Mesendoderm (in vitro differentiated cells): ENCODE results near the gene PLA2G6. TPM values are rescaled to one million over a fixed set of nuclear protein-coding genes. Genes with fewer than 3 reads are reported as not detected.
A peak's percentile ranks its signal among the peaks of the same experiment; 100 is the strongest.

ENCODE experiments used
- DNase-seq: peaks from one replicate; pipeline ENCODE4 v3.0.0; 2013
- H2AK5ac ChIP-seq: 2 replicates; pipeline ENCODE4 v1.6.1; 2013; ENCODE audit warnings: low read length, inconsistent platforms
- H2BK120ac ChIP-seq: 2 replicates; pipeline ENCODE4 v1.6.1; 2013; ENCODE audit warnings: low read depth, mild to moderate bottlenecking, low read length, moderate library complexity, mixed read lengths
- H2BK15ac ChIP-seq: replicated peaks from 2 replicates; pipeline ENCODE4 v1.6.1; 2013; ENCODE audit warnings: low read depth, mild to moderate bottlenecking, moderate library complexity
- H2BK5ac ChIP-seq: 2 replicates; pipeline ENCODE4 v1.6.1; 2013; ENCODE audit warnings: low read length, inconsistent platforms
- H3K18ac ChIP-seq: 2 replicates; pipeline ENCODE4 v1.6.1; 2013; ENCODE audit warnings: mild to moderate bottlenecking, low read length, mixed read lengths
- H3K23ac ChIP-seq: one replicate; pipeline ENCODE4 v1.6.1; 2013; ENCODE audit warnings: low read length
- H3K27ac ChIP-seq: 2 replicates; pipeline ENCODE4 v1.5.1; 2013; ENCODE audit warnings: low read depth, mild to moderate bottlenecking, inconsistent platforms, low read length, moderate library complexity
- H3K27me3 ChIP-seq: 2 replicates; pipeline ENCODE4 v1.6.1; 2013; ENCODE audit warnings: low read length, control low read depth, mild to moderate bottlenecking, inconsistent platforms; ENCODE audit not compliant: insufficient read depth, poor library complexity
- H3K36me3 ChIP-seq: 2 replicates; pipeline ENCODE4 v1.6.1; 2013; ENCODE audit warnings: low read length, inconsistent platforms; ENCODE audit not compliant: control insufficient read depth, insufficient read depth
- H3K4ac ChIP-seq: one replicate; pipeline ENCODE4 v1.6.1; 2013; ENCODE audit warnings: low read depth, mild to moderate bottlenecking, low read length, moderate library complexity
- H3K4me1 ChIP-seq: 2 replicates; pipeline ENCODE4 v1.6.1; 2013; ENCODE audit warnings: low read depth, low read length, inconsistent platforms; ENCODE audit not compliant: control insufficient read depth
- H3K4me2 ChIP-seq: 2 replicates; pipeline ENCODE4 v1.6.1; 2013; ENCODE audit warnings: low read length
- H3K4me3 ChIP-seq: 2 replicates; pipeline ENCODE4 v1.5.1; 2013; ENCODE audit warnings: mild to moderate bottlenecking, low read length
- H3K56ac ChIP-seq: one replicate; pipeline ENCODE4 v1.6.1; 2013; ENCODE audit warnings: low read length
- H3K79me1 ChIP-seq: 2 replicates; pipeline ENCODE4 v1.6.1; 2013; ENCODE audit warnings: low read length, inconsistent platforms
- H3K79me2 ChIP-seq: 2 replicates; pipeline ENCODE4 v1.6.1; 2013; ENCODE audit warnings: mild to moderate bottlenecking, low read length; ENCODE audit not compliant: control insufficient read depth, insufficient read depth
- H3K9ac ChIP-seq: 2 replicates; pipeline ENCODE4 v1.6.1; 2013; ENCODE audit warnings: low read length, inconsistent platforms
- H4K5ac ChIP-seq: one replicate; pipeline ENCODE4 v1.6.1; 2013; ENCODE audit warnings: low read length
- H4K8ac ChIP-seq: one replicate; pipeline ENCODE4 v1.6.1; 2013; ENCODE audit warnings: low read depth, mild to moderate bottlenecking, control low read depth, low read length, moderate library complexity
- WGBS: extraction: QIAGEN DNeasy Blood & Tissue Kit; methylation state at CpG from one replicate; pipeline ENCODE4 v1.1.7; 2013; ENCODE audit warnings: low lambda C conversion rate, missing lambda C conversion rate; ENCODE audit not compliant: insufficient coverage; ENCODE audit errors: extremely low coverage; 5-methylcytosine and 5-hydroxymethylcytosine counted together
- polyA plus RNA-seq, 2 experiments: library from polyadenylated mRNA; stranded (reverse); fragments of 200-250 nt; gene quantifications; one replicate each; pipeline ENCODE4 v1.2.3, GENCODE V29; 2013

PLA2G6 gene
- polyA plus RNA-seq (2013, experiment 1 of 2), result 2.4 TPM
- polyA plus RNA-seq (2013, experiment 2 of 2), result 2.4 TPM

GRCh38 chr22:38181453-38182200, at the start of gene PLA2G6:
Gene PLA2G6, minus strand, starts transcription at chr22:38181830. Its CDS starts 12,404 bp downstream, at chr22:38169426.
- no CpG with 5 or more reads among the region's 48 CpGs for WGBS
- Histone ChIP-seq H3K27ac (peak within 1 kb of the TSS; percentile 65), H3K56ac (peak within 1 kb of the TSS; percentile 98), H3K4me2 (peak within 1 kb of the TSS; percentile 89), H3K9ac (peak within 1 kb of the TSS; percentile 98), H3K79me2 (no peaks in the 10 kb centered on the region), H2BK15ac (no peak within 1 kb of the TSS), H4K8ac (peak within 1 kb of the TSS; percentile 94), H3K18ac (peak within 1 kb of the TSS; percentile 97), H4K5ac (peak within 1 kb of the TSS; percentile 98), H3K23ac (peak within 1 kb of the TSS; percentile 91), H3K4me3 (peak within 1 kb of the TSS; percentile 79), H3K27me3 (no peaks in the 10 kb centered on the region), H2BK120ac (peak within 1 kb of the TSS; percentile 76), H3K4ac (peak within 1 kb of the TSS; percentile 96), H3K4me1 (peaks cover 8% of the 10 kb centered on the region), H2BK5ac (peak within 1 kb of the TSS; percentile 95), H2AK5ac (peak within 1 kb of the TSS; percentile 63), H3K79me1 (no peaks in the 10 kb centered on the region), H3K36me3 (no peaks in the 10 kb centered on the region)
- DNase-seq, result peak; percentile 99

GRCh38 chr22:38230916-38231315, 49.3 kb upstream of the PLA2G6 start:
- H3K4ac ChIP-seq, result no peak overlapping the region
- no peaks in the 10 kb centered on the region for H3K4me1 ChIP-seq
- DNase-seq, result no peak
- H3K4me3 ChIP-seq, result no peak overlapping the region
- no peaks in the 10 kb centered on the region for H3K27me3 ChIP-seq
- H3K18ac ChIP-seq, result no peak overlapping the region
- no peak overlapping the region for H2BK5ac ChIP-seq
- H4K5ac ChIP-seq, result no peak overlapping the region
- H3K27ac ChIP-seq, result no peak overlapping the region
- no peak overlapping the region for H2AK5ac ChIP-seq
- WGBS, result no CpG with 5 or more reads among the region's 9 CpGs
- H3K9ac ChIP-seq, result no peak overlapping the region
- H3K4me2 ChIP-seq, result no peak overlapping the region
- H2BK120ac ChIP-seq, result no peak overlapping the region
- no peak overlapping the region for H3K23ac ChIP-seq
- no peaks in the 10 kb centered on the region for H3K79me2 ChIP-seq
- H3K79me1 ChIP-seq, result no peaks in the 10 kb centered on the region
- no peak overlapping the region for H4K8ac ChIP-seq
- H2BK15ac ChIP-seq, result no peak overlapping the region
- H3K36me3 ChIP-seq, result peaks cover 5% of the 10 kb centered on the region
- no peak overlapping the region for H3K56ac ChIP-seq

- Histone ChIP-seq H3K4me1 (no peaks in the 10 kb centered on the region), H3K23ac (no peak overlapping the region), H3K4ac (no peak overlapping the region), H3K9ac (no peak overlapping the region), H2BK15ac (no peak overlapping the region), H3K27ac (no peak overlapping the region), H3K56ac (no peak overlapping the region), H2AK5ac (no peak overlapping the region), H3K4me2 (no peak overlapping the region), H3K79me1 (no peaks in the 10 kb centered on the region), H4K8ac (no peak overlapping the region), H2BK5ac (no peak overlapping the region), H3K4me3 (no peak overlapping the region), H4K5ac (no peak overlapping the region), H2BK120ac (no peak overlapping the region), H3K18ac (no peak overlapping the region), H3K36me3 (peaks cover 5% of the 10 kb centered on the region), H3K79me2 (no peaks in the 10 kb centered on the region), H3K27me3 (no peaks in the 10 kb centered on the region)
- DNase-seq, result peak; percentile 78
- no CpG with 5 or more reads among the region's 15 CpGs for WGBS
Measured at GRCh38 chr22:38230108-38230825, 48.6 kb upstream of the PLA2G6 start.

GRCh38 chr22:38228873-38229740, 47.5 kb upstream of the PLA2G6 start:
- Histone ChIP-seq H3K4me1 (no peaks in the 10 kb centered on the region), H2BK5ac (no peak overlapping the region), H4K8ac (no peak overlapping the region), H3K27me3 (no peaks in the 10 kb centered on the region), H3K36me3 (peaks cover 5% of the 10 kb centered on the region), H3K9ac (no peak overlapping the region), H3K79me1 (no peaks in the 10 kb centered on the region), H2AK5ac (no peak overlapping the region), H4K5ac (no peak overlapping the region), H3K27ac (no peak overlapping the region), H3K4me3 (no peak overlapping the region), H2BK15ac (no peak overlapping the region), H2BK120ac (no peak overlapping the region), H3K56ac (no peak overlapping the region), H3K4ac (no peak overlapping the region), H3K79me2 (no peaks in the 10 kb centered on the region), H3K23ac (no peak overlapping the region), H3K4me2 (no peak overlapping the region), H3K18ac (no peak overlapping the region)
- WGBS, result no CpG with 5 or more reads among the region's 14 CpGs
- no peak for DNase-seq

- H3K79me1 ChIP-seq, result no peaks in the 10 kb centered on the region
- no peak overlapping the region for H2BK120ac ChIP-seq
- H2AK5ac ChIP-seq, result no peak overlapping the region
- WGBS, result no CpG with 5 or more reads among the region's 3 CpGs
- H3K36me3 ChIP-seq, result peaks cover 5% of the 10 kb centered on the region
- no peak overlapping the region for H3K9ac ChIP-seq
- H4K5ac ChIP-seq, result no peak overlapping the region
- H4K8ac ChIP-seq, result no peak overlapping the region
- H3K4me1 ChIP-seq, result no peaks in the 10 kb centered on the region
- no peaks in the 10 kb centered on the region for H3K27me3 ChIP-seq
- H3K56ac ChIP-seq, result no peak overlapping the region
- H3K4me3 ChIP-seq, result no peak overlapping the region
- no peak overlapping the region for H3K4me2 ChIP-seq
- H2BK15ac ChIP-seq, result no peak overlapping the region
- no peak overlapping the region for H3K27ac ChIP-seq
- no peak overlapping the region for H3K4ac ChIP-seq
- no peaks in the 10 kb centered on the region for H3K79me2 ChIP-seq
- no peak overlapping the region for H3K23ac ChIP-seq
- no peak overlapping the region for H2BK5ac ChIP-seq
- DNase-seq, result no peak
- H3K18ac ChIP-seq, result no peak overlapping the region
Measured at GRCh38 chr22:38228326-38228872, 46.8 kb upstream of the PLA2G6 start.
